GM18526 (cell line): ENCODE results near the gene RPL23.

Experiments used
- POLR2A ChIP-seq: IDR thresholded peaks from 3 replicates; pipeline ENCODE4 v1.6.1; 2011; ENCODE audit not compliant: insufficient read length; ENCODE audit errors: extremely low read depth

RPL23 gene

GRCh38 chr17:38888842-38889241 lies 35.3 kb upstream of the RPL23 start:
- TF ChIP-seq POLR2A: no peak

- no peak for TF ChIP-seq POLR2A
These were observed 33.1 kb upstream of the RPL23 start for GRCh38 chr17:38886643-38887010.

- no peak for TF ChIP-seq POLR2A
These were observed 32.5 kb upstream of the RPL23 start for GRCh38 chr17:38885728-38886642.

GRCh38 chr17:38885044-38885727 lies 31.7 kb upstream of the RPL23 start:
- no peak for TF ChIP-seq POLR2A

GRCh38 chr17:38883592-38884526 lies 30.3 kb upstream of the RPL23 start:
- no peak for TF ChIP-seq POLR2A

- no peak for TF ChIP-seq POLR2A
These were observed 29.3 kb upstream of the RPL23 start for GRCh38 chr17:38882870-38883269.

GRCh38 chr17:38881600-38882191 lies 28.2 kb upstream of the RPL23 start:
- TF ChIP-seq POLR2A: no peak

- TF ChIP-seq POLR2A: no peak
These were observed 26.6 kb upstream of the RPL23 start for GRCh38 chr17:38879878-38880665.

- TF ChIP-seq POLR2A: no peak
These were observed 23.8 kb upstream of the RPL23 start for GRCh38 chr17:38877130-38877851.

- no peak for TF ChIP-seq POLR2A
These were observed 22.1 kb upstream of the RPL23 start for GRCh38 chr17:38875477-38876075.

- TF ChIP-seq POLR2A: no peak
These were observed 21.2 kb upstream of the RPL23 start for GRCh38 chr17:38874505-38875400.
